ENCODE measurements around the gene PRKCH.

Gene PRKCH

GRCh38 chr14:61341275-61342206 lies 20.2 kb downstream of the PRKCH start:
- Histone ChIP-seq H3K9me3 (replicated peaks; ENCODE audit: low read length) (no peaks in the 10 kb centered on the region), H3K4me3 (ENCODE audit: low read length) (no peak overlapping the region), H3K4me1 (ENCODE audit: control insufficient read depth, insufficient read depth, low read length) (peaks cover 3% of the 10 kb centered on the region), H3K36me3 (ENCODE audit: insufficient read depth, low read length) (no peaks in the 10 kb centered on the region), H3K9ac (ENCODE audit: low read depth, low read length) (no peak overlapping the region), H3K27me3 (ENCODE audit: control insufficient read depth, insufficient read depth, low read length) (no peaks in the 10 kb centered on the region), H3K4me2 (ENCODE audit: low read length) (no peak overlapping the region)

- H3K9ac ChIP-seq (ENCODE audit: low read depth, low read length), result no peak overlapping the region
- H3K4me1 ChIP-seq (ENCODE audit: control insufficient read depth, insufficient read depth, low read length), result peaks cover 3% of the 10 kb centered on the region
- no peaks in the 10 kb centered on the region for H3K9me3 ChIP-seq (replicated peaks; ENCODE audit: low read length)
Observed at GRCh38 chr14:61342486-61342885, 21.1 kb downstream of the PRKCH start.

GRCh38 chr14:61342932-61343331 lies 21.6 kb downstream of the PRKCH start:
- Histone ChIP-seq H3K4me2 (ENCODE audit: low read length) (no peak overlapping the region), H3K4me3 (ENCODE audit: low read length) (no peak overlapping the region), H3K36me3 (ENCODE audit: insufficient read depth, low read length) (no peaks in the 10 kb centered on the region), H3K9me3 (replicated peaks; ENCODE audit: low read length) (no peaks in the 10 kb centered on the region), H3K9ac (ENCODE audit: low read depth, low read length) (no peak overlapping the region), H3K27me3 (ENCODE audit: control insufficient read depth, insufficient read depth, low read length) (no peaks in the 10 kb centered on the region), H3K4me1 (ENCODE audit: control insufficient read depth, insufficient read depth, low read length) (peaks cover 3% of the 10 kb centered on the region)

More at GRCh38 chr14:61342486-61342885, 21.1 kb downstream of the PRKCH start:
- Histone ChIP-seq H3K27me3 (ENCODE audit: control insufficient read depth, insufficient read depth, low read length) (no peaks in the 10 kb centered on the region), H3K36me3 (ENCODE audit: insufficient read depth, low read length) (no peaks in the 10 kb centered on the region), H3K4me2 (ENCODE audit: low read length) (no peak overlapping the region), H3K4me3 (ENCODE audit: low read length) (no peak overlapping the region)

- H3K4me3 ChIP-seq (ENCODE audit: low read length), result no peak overlapping the region
- H3K4me1 ChIP-seq (ENCODE audit: control insufficient read depth, insufficient read depth, low read length), result peaks cover 3% of the 10 kb centered on the region
- H3K9ac ChIP-seq (ENCODE audit: low read depth, low read length), result no peak overlapping the region
- no peaks in the 10 kb centered on the region for H3K36me3 ChIP-seq (ENCODE audit: insufficient read depth, low read length)
- no peak overlapping the region for H3K4me2 ChIP-seq (ENCODE audit: low read length)
- no peaks in the 10 kb centered on the region for H3K9me3 ChIP-seq (replicated peaks; ENCODE audit: low read length)
- H3K27me3 ChIP-seq (ENCODE audit: control insufficient read depth, insufficient read depth, low read length), result no peaks in the 10 kb centered on the region
Observed at GRCh38 chr14:61343471-61343870, 22.1 kb downstream of the PRKCH start.

- H3K9ac ChIP-seq (ENCODE audit: low read depth, low read length), result no peak overlapping the region
- no peak overlapping the region for H3K4me3 ChIP-seq (ENCODE audit: low read length)
- H3K9me3 ChIP-seq (replicated peaks; ENCODE audit: low read length), result no peaks in the 10 kb centered on the region
- H3K4me1 ChIP-seq (ENCODE audit: control insufficient read depth, insufficient read depth, low read length), result peaks cover 3% of the 10 kb centered on the region
- H3K4me2 ChIP-seq (ENCODE audit: low read length), result no peak overlapping the region
- H3K27me3 ChIP-seq (ENCODE audit: control insufficient read depth, insufficient read depth, low read length), result no peaks in the 10 kb centered on the region
- no peaks in the 10 kb centered on the region for H3K36me3 ChIP-seq (ENCODE audit: insufficient read depth, low read length)
Observed at GRCh38 chr14:61343991-61344405, 22.6 kb downstream of the PRKCH start.

GRCh38 chr14:61344437-61345150 lies 23.2 kb downstream of the PRKCH start:
- H3K36me3 ChIP-seq (ENCODE audit: insufficient read depth, low read length), result no peaks in the 10 kb centered on the region
- H3K9ac ChIP-seq (ENCODE audit: low read depth, low read length), result no peak overlapping the region
- H3K4me3 ChIP-seq (ENCODE audit: low read length), result no peak overlapping the region
- H3K9me3 ChIP-seq (replicated peaks; ENCODE audit: low read length), result no peaks in the 10 kb centered on the region
- H3K27me3 ChIP-seq (ENCODE audit: control insufficient read depth, insufficient read depth, low read length), result no peaks in the 10 kb centered on the region
- H3K4me2 ChIP-seq (ENCODE audit: low read length), result no peak overlapping the region
- H3K4me1 ChIP-seq (ENCODE audit: control insufficient read depth, insufficient read depth, low read length), result peaks cover 3% of the 10 kb centered on the region

GRCh38 chr14:61345151-61345482 lies 23.7 kb downstream of the PRKCH start:
- Histone ChIP-seq H3K27me3 (ENCODE audit: control insufficient read depth, insufficient read depth, low read length) (no peaks in the 10 kb centered on the region), H3K4me2 (ENCODE audit: low read length) (no peak overlapping the region), H3K4me1 (ENCODE audit: control insufficient read depth, insufficient read depth, low read length) (peaks cover 3% of the 10 kb centered on the region), H3K9me3 (replicated peaks; ENCODE audit: low read length) (no peaks in the 10 kb centered on the region), H3K9ac (ENCODE audit: low read depth, low read length) (no peak overlapping the region), H3K36me3 (ENCODE audit: insufficient read depth, low read length) (no peaks in the 10 kb centered on the region), H3K4me3 (ENCODE audit: low read length) (no peak overlapping the region)

- no peak overlapping the region for H3K9ac ChIP-seq (ENCODE audit: low read depth, low read length)
- no peak overlapping the region for H3K4me3 ChIP-seq (ENCODE audit: low read length)
- no peaks in the 10 kb centered on the region for H3K36me3 ChIP-seq (ENCODE audit: insufficient read depth, low read length)
- H3K4me2 ChIP-seq (ENCODE audit: low read length), result no peak overlapping the region
- no peaks in the 10 kb centered on the region for H3K27me3 ChIP-seq (ENCODE audit: control insufficient read depth, insufficient read depth, low read length)
- H3K9me3 ChIP-seq (replicated peaks; ENCODE audit: low read length), result no peaks in the 10 kb centered on the region
- peaks cover 3% of the 10 kb centered on the region for H3K4me1 ChIP-seq (ENCODE audit: control insufficient read depth, insufficient read depth, low read length)
Observed at GRCh38 chr14:61346221-61346620, 24.8 kb downstream of the PRKCH start.

GRCh38 chr14:61346793-61347192 lies 25.4 kb downstream of the PRKCH start:
- H3K9me3 ChIP-seq (replicated peaks; ENCODE audit: low read length), result no peaks in the 10 kb centered on the region
- H3K4me2 ChIP-seq (ENCODE audit: low read length), result no peak overlapping the region
- H3K4me3 ChIP-seq (ENCODE audit: low read length), result no peak overlapping the region
- peaks cover 3% of the 10 kb centered on the region for H3K4me1 ChIP-seq (ENCODE audit: control insufficient read depth, insufficient read depth, low read length)
- H3K9ac ChIP-seq (ENCODE audit: low read depth, low read length), result no peak overlapping the region
- no peaks in the 10 kb centered on the region for H3K36me3 ChIP-seq (ENCODE audit: insufficient read depth, low read length)
- no peaks in the 10 kb centered on the region for H3K27me3 ChIP-seq (ENCODE audit: control insufficient read depth, insufficient read depth, low read length)

GRCh38 chr14:61347826-61348443 lies 26.6 kb downstream of the PRKCH start:
- Histone ChIP-seq H3K36me3 (ENCODE audit: insufficient read depth, low read length) (no peaks in the 10 kb centered on the region), H3K4me1 (ENCODE audit: control insufficient read depth, insufficient read depth, low read length) (peaks cover 3% of the 10 kb centered on the region), H3K9me3 (replicated peaks; ENCODE audit: low read length) (no peaks in the 10 kb centered on the region), H3K27me3 (ENCODE audit: control insufficient read depth, insufficient read depth, low read length) (no peaks in the 10 kb centered on the region), H3K4me2 (ENCODE audit: low read length) (no peak overlapping the region), H3K4me3 (ENCODE audit: low read length) (no peak overlapping the region), H3K9ac (ENCODE audit: low read depth, low read length) (no peak overlapping the region)

GRCh38 chr14:61350427-61351270 lies 29.3 kb downstream of the PRKCH start:
- Histone ChIP-seq H3K4me3 (ENCODE audit: low read length) (no peak overlapping the region), H3K9me3 (replicated peaks; ENCODE audit: low read length) (no peaks in the 10 kb centered on the region), H3K27me3 (ENCODE audit: control insufficient read depth, insufficient read depth, low read length) (no peaks in the 10 kb centered on the region), H3K9ac (ENCODE audit: low read depth, low read length) (no peak overlapping the region), H3K4me2 (ENCODE audit: low read length) (no peak overlapping the region), H3K4me1 (ENCODE audit: control insufficient read depth, insufficient read depth, low read length) (peaks cover 3% of the 10 kb centered on the region), H3K36me3 (ENCODE audit: insufficient read depth, low read length) (no peaks in the 10 kb centered on the region)

Data from skeletal muscle satellite cell (primary cell).